K562 (cell line): Measurements from ENCODE around the gene NPR2. TPM values are rescaled to one million over a fixed set of nuclear protein-coding genes. Genes with fewer than 3 reads are reported as not detected.

Source experiments
- ATAC-seq: fragments of 200-7000 bp; cut with Tn5 transposase; 3 replicates; pipeline ENCODE4 v1.9.1; 2020; ENCODE audit warnings: moderate library complexity
- BruUV-seq: library from RNA; stranded (reverse); fragments of 400-500 nt; replicated peaks from 2 replicates; lab custom pipeline; 2021; lab: Mats Ljungman, UMichigan
- CTCF ChIA-PET: fragments of 300-600 bp; formaldehyde crosslinking; extraction: SDS; loops from one replicate; lab custom pipeline; 2021; ENCODE audit warnings: low intra/inter-chr PET ratio; lab: Yijun Ruan, JAX
- POLR2A ChIA-PET: fragments of 300-600, 350-650 bp; sonication (Branson Sonifier 250); formaldehyde crosslinking; extraction: SDS; loops from one replicate; lab custom pipeline; 2021; ENCODE audit warnings: antibody characterized with exemption, inconsistent platforms; lab: Yijun Ruan, JAX
- DNase-seq, 4 experiments: peaks; one replicate each; pipeline versions ENCODE4 v3.0.0 to v3.0.0-alpha.2; 2011 to 2018; ENCODE audit warnings: low spot score in 3 of 4, mixed read lengths in 3 of 4; ENCODE audit errors: extremely low read depth in 1 of 4
- FAIRE-seq: peaks from 2 replicates; lab custom pipeline; 2011; peaks lifted over from hg19 to GRCh38; lab: Jason Lieb, UNC
- H2AFZ ChIP-seq: 2 replicates; pipeline ENCODE4 v1.6.0; 2011; ENCODE audit warnings: low read depth, low read length, control low read depth, inconsistent platforms
- H3K27ac ChIP-seq: fragments of 200-600 bp; 3 replicates; pipeline ENCODE4 v1.8.0; 2011; ENCODE audit warnings: low read depth, mild to moderate bottlenecking, control low read depth, inconsistent platforms, low read length, moderate library complexity, mixed read lengths; ENCODE audit errors: extremely low read depth
- H3K27me3 ChIP-seq, 2 experiments: fragments of 300-600 bp in 1 of 2; 2 replicates in 1 of 2; 3 replicates in 1 of 2; pipeline versions ENCODE4 v1.6.0 to v1.8.0; 2011; ENCODE audit warnings: inconsistent platforms in 2 of 2, low read length in 2 of 2, mild to moderate bottlenecking in 1 of 2, mixed read lengths in 1 of 2, moderate library complexity in 1 of 2; ENCODE audit not compliant: control insufficient read depth in 2 of 2, insufficient read depth in 2 of 2
- H3K36me3 ChIP-seq: fragments of 300-600 bp; 3 replicates; pipeline ENCODE4 v1.8.0; 2011; ENCODE audit warnings: mild to moderate bottlenecking, low read length, inconsistent platforms; ENCODE audit not compliant: control insufficient read depth, insufficient read depth
- H3K4me1 ChIP-seq, 2 experiments: fragments of 200-600 bp in 1 of 2; replicated peaks in 1 of 2; 2 replicates in 1 of 2; 3 replicates in 1 of 2; pipeline versions ENCODE4 v1.5.1 to v1.8.0; 2011; ENCODE audit warnings: inconsistent platforms in 2 of 2, low read length in 2 of 2, mild to moderate bottlenecking in 1 of 2, mixed read lengths in 1 of 2, moderate library complexity in 1 of 2; ENCODE audit not compliant: control insufficient read depth in 2 of 2, insufficient read depth in 2 of 2
- H3K4me2 ChIP-seq: 2 replicates; pipeline ENCODE4 v1.6.1; 2011; ENCODE audit warnings: low read length, control low read depth, inconsistent platforms, mixed read lengths; ENCODE audit not compliant: insufficient read depth
- H3K4me3 ChIP-seq: fragments of 200-600 bp; sonication (generic), shearing (Covaris generic); 2 replicates; pipeline ENCODE4 v1.5.1; 2016; ENCODE audit warnings: control low read depth, inconsistent platforms
- H3K79me2 ChIP-seq: fragments of 200-600 bp; 3 replicates; pipeline ENCODE4 v1.8.0; 2011; ENCODE audit warnings: low read length, inconsistent platforms; ENCODE audit not compliant: control insufficient read depth, insufficient read depth
- H3K9ac ChIP-seq, 2 experiments: 2 replicates each; pipeline versions ENCODE4 v1.6.0 to v1.6.1; 2011; ENCODE audit warnings: low read depth in 2 of 2, low read length in 2 of 2, control low read depth in 1 of 2, inconsistent platforms in 1 of 2, mild to moderate bottlenecking in 1 of 2, mixed read lengths in 1 of 2; ENCODE audit not compliant: insufficient read depth in 1 of 2
- H3K9me1 ChIP-seq: one replicate; pipeline ENCODE4 v1.6.0; 2011; ENCODE audit warnings: inconsistent platforms, mild to moderate bottlenecking, low read length, moderate library complexity; ENCODE audit not compliant: control insufficient read depth, insufficient read depth
- H3K9me3 ChIP-seq: replicated peaks from 2 replicates; pipeline ENCODE4 v1.5.1; 2011; ENCODE audit warnings: low read depth, low read length, inconsistent platforms; ENCODE audit not compliant: control insufficient read depth, insufficient read depth
- H4K20me1 ChIP-seq: replicated peaks from 2 replicates; pipeline ENCODE4 v1.6.1; 2011; ENCODE audit warnings: low read length, inconsistent platforms, mixed read lengths; ENCODE audit not compliant: control insufficient read depth, insufficient read depth
- CTBP1 ChIP-seq: fragments of 450-650 bp; IDR thresholded peaks from 2 replicates; pipeline ENCODE4 v1.6.1; 2016; ENCODE audit warnings: borderline replicate concordance
- FOXJ3 ChIP-seq: sonication (generic); formaldehyde crosslinking; IDR thresholded peaks from 2 replicates; pipeline ENCODE4 v1.4.0; 2020; ENCODE audit warnings: mild to moderate bottlenecking, missing genetic modification reagents
- PHF20 ChIP-seq: fragments of 450-650 bp; IDR thresholded peaks from 2 replicates; pipeline ENCODE4 v1.6.1; 2018; ENCODE audit not compliant: partially characterized antibody
- RFX1 ChIP-seq: fragments of 450-650 bp; IDR thresholded peaks from 2 replicates; pipeline ENCODE4 v1.6.1; 2016; ENCODE audit warnings: mild to moderate bottlenecking, moderate library complexity
- TAL1 ChIP-seq: fragments of 450-650 bp; IDR thresholded peaks from 2 replicates; pipeline ENCODE4 v1.6.1; 2016; ENCODE audit warnings: mild to moderate bottlenecking
- ZNF589 ChIP-seq: fragments of 200-800 bp; sonication (Bioruptor generic); IDR thresholded peaks from 2 replicates; pipeline ENCODE4 v1.6.1; 2016; ENCODE audit warnings: low read depth, missing genetic modification characterization, missing compliant biosample characterization
- ZNF699 ChIP-seq: fragments of 250-450 bp; sonication (Bioruptor Pico); IDR thresholded peaks from 2 replicates; pipeline ENCODE4 v1.8.0; 2021; ENCODE audit warnings: mild to moderate bottlenecking, moderate library complexity; ENCODE audit not compliant: insufficient replicate concordance
- ZNF830 ChIP-seq: fragments of 250-450 bp; sonication (Bioruptor Pico); IDR thresholded peaks from 2 replicates; pipeline ENCODE4 v1.5.0; 2021; ENCODE audit warnings: mild to moderate bottlenecking
- WGBS: fragments of 100-300 bp; shearing (Covaris generic); methylation state at CpG from one replicate; pipeline ENCODE4 v1.1.6; 2016; ENCODE audit warnings: low coverage, mixed read lengths; ENCODE audit not compliant: insufficient coverage; ENCODE audit errors: missing lambda C conversion rate; 5-methylcytosine and 5-hydroxymethylcytosine counted together
- in situ Hi-C: fragments of 300-500 bp; cut with MboI; formaldehyde crosslinking; loops from 4 replicates; pipeline ENCODE4 v1.15.0; 2018; ENCODE audit warnings: inconsistent platforms, mixed read lengths
- intact Hi-C: fragments of 100-400 bp; cut with micrococcal nuclease; formaldehyde crosslinking; loops from 2 replicates; pipeline ENCODE4 v1.14.2; 2022
- polyA plus RNA-seq, 8 experiments: library from polyadenylated mRNA; depleted of rRNA in 4 of 8; stranded (reverse) in 5 of 8; unstranded in 3 of 8; fragments of >200 nt; fragmentation: Nextera tagmentation in 2 of 8; fragmentation: Illumina TruSeq in 1 of 8; extraction: Ambion mirVana in 2 of 8; extraction: Trizol in 1 of 8; gene quantifications; 2 replicates each; pipeline versions ENCODE4 v1.2.1 to v1.2.3, GENCODE V29; 2011 to 2014; ENCODE audit warnings: inconsistent platforms in 1 of 8, missing spikeins in 1 of 8
- total RNA-seq, 7 experiments: library from RNA; depleted of rRNA in 6 of 7; stranded (reverse); fragments of >200 nt in 6 of 7; fragmentation: Illumina TruSeq in 2 of 7; extraction: Trizol in 2 of 7; gene quantifications; 2 replicates each; pipeline versions ENCODE4 v1.2.1 to v1.2.3, GENCODE V29; 2011 to 2021; ENCODE audit warnings: low replicate concordance in 1 of 7
- TF ChIP-seq, protein P1 (sequence below): sonication (generic); formaldehyde crosslinking; IDR thresholded peaks from 2 replicates; pipeline ENCODE4 v1.8.1; 2023; ENCODE audit warnings: missing genetic modification reagents, mild to moderate bottlenecking, borderline replicate concordance
- TF ChIP-seq, protein P2 (sequence below): sonication (generic); formaldehyde crosslinking; IDR thresholded peaks from 2 replicates; pipeline ENCODE4 v1.9.0; 2022; ENCODE audit warnings: mild to moderate bottlenecking, missing genetic modification reagents
- TF ChIP-seq, protein P3 (sequence below): fragments of 450-650 bp; formaldehyde crosslinking; IDR thresholded peaks from 2 replicates; pipeline ENCODE4 v1.4.0; 2022; ENCODE audit warnings: mild to moderate bottlenecking, moderate library complexity
- TF ChIP-seq, protein P4 (sequence below), 2 experiments: IDR thresholded peaks in 1 of 2; conservative IDR thresholded peaks in 1 of 2; 2 replicates each; pipeline ENCODE4 v1.6.1; 2016; ENCODE audit warnings: low read depth in 2 of 2, mild to moderate bottlenecking in 1 of 2, missing compliant biosample characterization in 1 of 2, missing genetic modification characterization in 1 of 2, moderate library complexity in 1 of 2

The NPR2 gene
- total and polyA plus RNA-seq, 9 of the 15 experiments (the other 6 are each of a cell fraction or from before 2014, with no cell fraction given) = 2.4 to 12.9 (median 6.0) TPM

DNA sequence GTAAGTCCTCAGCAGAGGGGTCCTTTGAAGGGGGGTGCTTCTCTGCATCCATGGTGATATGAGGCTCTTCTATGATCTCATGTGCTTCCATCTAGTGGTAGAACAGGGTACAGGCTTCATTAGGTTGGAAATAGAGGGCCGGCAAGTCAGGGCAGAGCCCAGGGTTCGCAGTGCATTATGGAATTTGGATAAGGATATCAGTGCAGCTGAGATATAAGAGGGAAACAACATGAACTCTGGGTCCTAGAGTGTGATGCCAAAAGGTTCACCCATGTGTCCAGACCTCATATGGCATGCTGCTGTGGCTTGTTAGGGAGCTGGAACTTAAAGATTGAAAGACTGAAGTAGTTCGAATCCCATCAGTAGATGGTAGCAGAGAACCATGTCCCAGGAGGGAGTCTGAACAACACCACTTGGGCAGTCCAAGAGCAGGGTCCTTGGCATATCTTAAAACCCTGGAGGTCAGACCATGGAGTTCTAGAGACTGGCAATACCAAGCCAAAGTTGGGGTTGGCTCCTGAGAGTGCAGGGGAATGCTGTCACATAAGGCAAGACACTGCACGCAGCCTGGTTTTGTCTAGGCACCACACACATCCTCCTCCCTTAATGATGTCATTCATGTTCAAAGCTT is 34.8 kb downstream of the NPR2 start:
- BruUV-seq = no TSS peak
- Histone ChIP-seq H3K36me3 (no peaks in the 10 kb centered on the region), H4K20me1 (no peaks in the 10 kb centered on the region), H3K4me1 (peaks cover 0 to 12% of the 10 kb centered on the region in 2 experiments; a peak in 3 of 5 replicates), H3K4me2 (no peak overlapping the region), H3K27ac (no peak overlapping the region), H2AFZ (peak overlapping the region; percentile 62), H3K9me3 (no peaks in the 10 kb centered on the region), H3K9me1 (no peaks in the 10 kb centered on the region), H3K9ac (no peak overlapping the region), H3K4me3 (no peak overlapping the region), H3K79me2 (no peaks in the 10 kb centered on the region), H3K27me3 (no peaks in the 10 kb centered on the region)
- ChIA-PET POLR2A (interaction anchor here (0.9 kb wide), 1 partner anchor 168 kb away, joined by 3 read pairs; the partner anchor contains the start of genes CCDC107 and RMRP), CTCF (interaction anchor here (0.6 to 2.4 kb wide), 5 partner anchors 36 to 502 kb away, joined by 3 to 19 read pairs (median 5); no protein-coding TSS in a partner anchor)
- intact Hi-C loops (loop anchor here (1.0 to 2.0 kb wide), 2 partner anchors 36 to 57 kb away; no protein-coding TSS in a partner anchor), in situ Hi-C loops (no loop called here)
- WGBS = 18% methylated on average over 4 of the region's 4 CpGs
- DNase-seq (peak; percentile 45 to 62 (median 46)), ATAC-seq (peak; percentile 73), FAIRE-seq (peak; percentile 84)
- TF ChIP-seq ZNF830 (no peak), ZNF589 (no peak), ZNF699 (CRISPR knock-in tag) (no peak), FOXJ3 (CRISPR knock-in tag) (no peak), RFX1 (peak; percentile 33; the same call in 1 of the 2 replicates), TAL1 (no peak), PHF20 (no peak), CTBP1 (0 out of 2 replicates have a peak, but pooled peaks have one; percentile 23)
- TF ChIP-seq, protein P1, sequence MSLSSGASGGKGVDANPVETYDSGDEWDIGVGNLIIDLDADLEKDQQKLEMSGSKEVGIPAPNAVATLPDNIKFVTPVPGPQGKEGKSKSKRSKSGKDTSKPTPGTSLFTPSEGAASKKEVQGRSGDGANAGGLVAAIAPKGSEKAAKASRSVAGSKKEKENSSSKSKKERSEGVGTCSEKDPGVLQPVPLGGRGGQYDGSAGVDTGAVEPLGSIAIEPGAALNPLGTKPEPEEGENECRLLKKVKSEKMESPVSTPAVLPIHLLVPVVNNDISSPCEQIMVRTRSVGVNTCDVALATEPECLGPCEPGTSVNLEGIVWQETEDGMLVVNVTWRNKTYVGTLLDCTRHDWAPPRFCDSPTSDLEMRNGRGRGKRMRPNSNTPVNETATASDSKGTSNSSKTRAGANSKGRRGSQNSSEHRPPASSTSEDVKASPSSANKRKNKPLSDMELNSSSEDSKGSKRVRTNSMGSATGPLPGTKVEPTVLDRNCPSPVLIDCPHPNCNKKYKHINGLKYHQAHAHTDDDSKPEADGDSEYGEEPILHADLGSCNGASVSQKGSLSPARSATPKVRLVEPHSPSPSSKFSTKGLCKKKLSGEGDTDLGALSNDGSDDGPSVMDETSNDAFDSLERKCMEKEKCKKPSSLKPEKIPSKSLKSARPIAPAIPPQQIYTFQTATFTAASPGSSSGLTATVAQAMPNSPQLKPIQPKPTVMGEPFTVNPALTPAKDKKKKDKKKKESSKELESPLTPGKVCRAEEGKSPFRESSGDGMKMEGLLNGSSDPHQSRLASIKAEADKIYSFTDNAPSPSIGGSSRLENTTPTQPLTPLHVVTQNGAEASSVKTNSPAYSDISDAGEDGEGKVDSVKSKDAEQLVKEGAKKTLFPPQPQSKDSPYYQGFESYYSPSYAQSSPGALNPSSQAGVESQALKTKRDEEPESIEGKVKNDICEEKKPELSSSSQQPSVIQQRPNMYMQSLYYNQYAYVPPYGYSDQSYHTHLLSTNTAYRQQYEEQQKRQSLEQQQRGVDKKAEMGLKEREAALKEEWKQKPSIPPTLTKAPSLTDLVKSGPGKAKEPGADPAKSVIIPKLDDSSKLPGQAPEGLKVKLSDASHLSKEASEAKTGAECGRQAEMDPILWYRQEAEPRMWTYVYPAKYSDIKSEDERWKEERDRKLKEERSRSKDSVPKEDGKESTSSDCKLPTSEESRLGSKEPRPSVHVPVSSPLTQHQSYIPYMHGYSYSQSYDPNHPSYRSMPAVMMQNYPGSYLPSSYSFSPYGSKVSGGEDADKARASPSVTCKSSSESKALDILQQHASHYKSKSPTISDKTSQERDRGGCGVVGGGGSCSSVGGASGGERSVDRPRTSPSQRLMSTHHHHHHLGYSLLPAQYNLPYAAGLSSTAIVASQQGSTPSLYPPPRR (CRISPR knock-in tag) = no peak
- TF ChIP-seq, protein P2, sequence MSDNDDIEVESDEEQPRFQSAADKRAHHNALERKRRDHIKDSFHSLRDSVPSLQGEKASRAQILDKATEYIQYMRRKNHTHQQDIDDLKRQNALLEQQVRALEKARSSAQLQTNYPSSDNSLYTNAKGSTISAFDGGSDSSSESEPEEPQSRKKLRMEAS (CRISPR knock-in tag) = no peak
- TF ChIP-seq, protein P3, sequence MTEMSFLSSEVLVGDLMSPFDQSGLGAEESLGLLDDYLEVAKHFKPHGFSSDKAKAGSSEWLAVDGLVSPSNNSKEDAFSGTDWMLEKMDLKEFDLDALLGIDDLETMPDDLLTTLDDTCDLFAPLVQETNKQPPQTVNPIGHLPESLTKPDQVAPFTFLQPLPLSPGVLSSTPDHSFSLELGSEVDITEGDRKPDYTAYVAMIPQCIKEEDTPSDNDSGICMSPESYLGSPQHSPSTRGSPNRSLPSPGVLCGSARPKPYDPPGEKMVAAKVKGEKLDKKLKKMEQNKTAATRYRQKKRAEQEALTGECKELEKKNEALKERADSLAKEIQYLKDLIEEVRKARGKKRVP (CRISPR knock-in tag) = no peak
- TF ChIP-seq, protein P4, sequence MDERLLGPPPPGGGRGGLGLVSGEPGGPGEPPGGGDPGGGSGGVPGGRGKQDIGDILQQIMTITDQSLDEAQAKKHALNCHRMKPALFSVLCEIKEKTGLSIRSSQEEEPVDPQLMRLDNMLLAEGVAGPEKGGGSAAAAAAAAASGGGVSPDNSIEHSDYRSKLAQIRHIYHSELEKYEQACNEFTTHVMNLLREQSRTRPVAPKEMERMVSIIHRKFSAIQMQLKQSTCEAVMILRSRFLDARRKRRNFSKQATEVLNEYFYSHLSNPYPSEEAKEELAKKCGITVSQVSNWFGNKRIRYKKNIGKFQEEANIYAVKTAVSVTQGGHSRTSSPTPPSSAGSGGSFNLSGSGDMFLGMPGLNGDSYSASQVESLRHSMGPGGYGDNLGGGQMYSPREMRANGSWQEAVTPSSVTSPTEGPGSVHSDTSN (CRISPR knock-in tag; IDR thresholded peaks at IDR 0.05; ENCODE audit: low read depth) = no peak
- TF ChIP-seq, protein P4 (tag; conservative IDR thresholded peaks at IDR 0.05; ENCODE audit: low read depth) = no peak
